HCT116 (cell line): ENCODE results near the gene UPF1. TPM values are rescaled to one million over a fixed set of nuclear protein-coding genes. Genes with fewer than 3 reads are reported as not detected.

Experiments used
- ATAC-seq: fragments of 200-7000 bp; cut with Tn5 transposase; 2 replicates; pipeline ENCODE4 v1.9.1; 2020; ENCODE audit warnings: mild to moderate bottlenecking, moderate library complexity
- BruUV-seq: library from RNA; stranded (reverse); fragments of 400-500 nt; replicated peaks from 2 replicates; lab custom pipeline; 2021; lab: Mats Ljungman, UMichigan
- CTCF ChIA-PET: fragments of 300-600 bp; sonication (Branson Sonifier 250); formaldehyde crosslinking; loops from one replicate; lab custom pipeline; 2021; ENCODE audit warnings: antibody characterized with exemption; lab: Charles Lee
- POLR2A ChIA-PET: fragments of 300-600, 350-600 bp; sonication (Branson Sonifier 250); formaldehyde crosslinking; loops from one replicate; lab custom pipeline; 2021; ENCODE audit warnings: antibody characterized with exemption; lab: Charles Lee
- RAD21 ChIA-PET, 2 experiments: fragments of 300-600 bp; sonication (Branson Sonifier 250); formaldehyde crosslinking; loops; one replicate each; lab custom pipeline; 2023; ENCODE audit warnings: low total read pairs in 2 of 2; ENCODE audit not compliant: uncharacterized antibody in 2 of 2, unreplicated experiment in 2 of 2, low non-redundant PET in 1 of 2; lab: Charles Lee
- DNase-seq: peaks from one replicate; pipeline ENCODE4 v3.0.0-alpha.2; 2010; ENCODE audit warnings: low read depth, low spot score
- H2AFZ ChIP-seq: fragments of 200-600 bp; shearing (Covaris generic), sonication (generic); 2 replicates; pipeline ENCODE4 v1.6.1; 2017; ENCODE audit warnings: low read depth, mixed run types, mixed read lengths, antibody characterized with exemption, low read length; ENCODE audit not compliant: poor library complexity, severe bottlenecking
- H3K27ac ChIP-seq: 2 replicates; pipeline ENCODE4 v1.5.1; 2012; ENCODE audit warnings: low read depth, low read length
- H3K27me3 ChIP-seq: fragments of 200-600 bp; sonication (generic); 2 replicates; pipeline ENCODE4 v1.6.1; 2016; ENCODE audit warnings: mixed run types, low read length, mixed read lengths; ENCODE audit not compliant: insufficient read depth
- H3K36me3 ChIP-seq, 2 experiments: fragments of 200-500 bp in 1 of 2; fragments of 200-600 bp in 1 of 2; sonication (Bioruptor generic) in 1 of 2; sonication (generic) in 1 of 2; 2 replicates each; pipeline versions ENCODE4 v1.5.1 to v1.6.1; 2014 to 2016; ENCODE audit warnings: low read length in 2 of 2, inconsistent platforms in 1 of 2, mixed read lengths in 1 of 2, mixed run types in 1 of 2; ENCODE audit not compliant: insufficient read depth in 2 of 2, control insufficient read depth in 1 of 2
- H3K4me1 ChIP-seq, 2 experiments: fragments of 200-600 bp in 1 of 2; sonication (generic) in 1 of 2; 2 replicates each; pipeline versions ENCODE4 v1.5.1 to v1.6.1; 2012 to 2017; ENCODE audit warnings: low read length in 2 of 2, inconsistent platforms in 1 of 2, mild to moderate bottlenecking in 1 of 2, mixed read lengths in 1 of 2, mixed run types in 1 of 2, moderate library complexity in 1 of 2; ENCODE audit not compliant: insufficient read depth in 2 of 2, control insufficient read depth in 1 of 2
- H3K4me2 ChIP-seq: fragments of 200-600 bp; sonication (generic); 2 replicates; pipeline ENCODE4 v1.6.1; 2017; ENCODE audit warnings: mixed run types, low read length, mixed read lengths
- H3K4me3 ChIP-seq, 2 experiments: fragments of 200-600 bp in 1 of 2; sonication (generic) in 1 of 2; replicated peaks in 1 of 2; 2 replicates each; pipeline ENCODE4 v1.5.1; 2011 to 2016; ENCODE audit warnings: low read length in 2 of 2, control low read depth in 1 of 2, low read depth in 1 of 2, mild to moderate bottlenecking in 1 of 2, mixed read lengths in 1 of 2, mixed run types in 1 of 2
- H3K79me2 ChIP-seq: fragments of 200-600 bp; sonication (generic); 2 replicates; pipeline ENCODE4 v1.6.1; 2017; ENCODE audit warnings: mild to moderate bottlenecking, mixed run types, low read length, moderate library complexity, mixed read lengths; ENCODE audit not compliant: insufficient read depth
- H3K9ac ChIP-seq: fragments of 200-600 bp; sonication (generic); 2 replicates; pipeline ENCODE4 v1.6.1; 2016; ENCODE audit warnings: low read length, mixed read lengths
- H3K9me2 ChIP-seq: fragments of 200-600 bp; sonication (generic), shearing (Covaris generic); 2 replicates; pipeline ENCODE4 v1.6.1; 2017; ENCODE audit warnings: mixed run types, mild to moderate bottlenecking, moderate library complexity; ENCODE audit not compliant: insufficient read depth
- H3K9me3 ChIP-seq, 2 experiments: fragments of 200-500 bp in 1 of 2; fragments of 200-600 bp in 1 of 2; sonication (Bioruptor generic) in 1 of 2; sonication (generic) in 1 of 2; 2 replicates each; pipeline ENCODE4 v1.6.1; 2014 to 2017; ENCODE audit warnings: low read length in 2 of 2, mixed read lengths in 2 of 2, inconsistent platforms in 1 of 2, low read depth in 1 of 2, mild to moderate bottlenecking in 1 of 2, mixed run types in 1 of 2, moderate library complexity in 1 of 2; ENCODE audit not compliant: control insufficient read depth in 1 of 2, insufficient read depth in 1 of 2
- H4K20me1 ChIP-seq: fragments of 200-600 bp; sonication (generic), shearing (Covaris generic); 2 replicates; pipeline ENCODE4 v1.6.1; 2017; ENCODE audit warnings: mixed run types, mild to moderate bottlenecking, moderate library complexity; ENCODE audit not compliant: insufficient read depth
- CBX3 ChIP-seq: IDR thresholded peaks from 2 replicates; pipeline ENCODE4 v1.6.1; 2012; ENCODE audit warnings: low read depth
- FOSL1 ChIP-seq: IDR thresholded peaks from 2 replicates; pipeline ENCODE4 v1.6.1; 2012; ENCODE audit warnings: low read depth
- JUND ChIP-seq: IDR thresholded peaks from 2 replicates; pipeline ENCODE4 v1.6.1; 2012
- intact Hi-C: fragments of 100-400 bp; cut with micrococcal nuclease; formaldehyde crosslinking; loops from 2 replicates; pipeline ENCODE4 v1.10.0; 2022
- total RNA-seq: library from RNA; stranded (reverse); gene quantifications from one replicate; pipeline ENCODE4 v1.2.1, GENCODE V29; 2021; ENCODE audit not compliant: unreplicated experiment
- TF ChIP-seq, protein P1 (sequence below): IDR thresholded peaks from 2 replicates; pipeline ENCODE4 v1.6.1; 2011; ENCODE audit warnings: mild to moderate bottlenecking, low read length, moderate library complexity; ENCODE audit not compliant: insufficient replicate concordance; ENCODE audit errors: extremely low read depth

The UPF1 gene
- total RNA-seq, 1 experiment from 2014 or later = 78.5 TPM

DNA sequence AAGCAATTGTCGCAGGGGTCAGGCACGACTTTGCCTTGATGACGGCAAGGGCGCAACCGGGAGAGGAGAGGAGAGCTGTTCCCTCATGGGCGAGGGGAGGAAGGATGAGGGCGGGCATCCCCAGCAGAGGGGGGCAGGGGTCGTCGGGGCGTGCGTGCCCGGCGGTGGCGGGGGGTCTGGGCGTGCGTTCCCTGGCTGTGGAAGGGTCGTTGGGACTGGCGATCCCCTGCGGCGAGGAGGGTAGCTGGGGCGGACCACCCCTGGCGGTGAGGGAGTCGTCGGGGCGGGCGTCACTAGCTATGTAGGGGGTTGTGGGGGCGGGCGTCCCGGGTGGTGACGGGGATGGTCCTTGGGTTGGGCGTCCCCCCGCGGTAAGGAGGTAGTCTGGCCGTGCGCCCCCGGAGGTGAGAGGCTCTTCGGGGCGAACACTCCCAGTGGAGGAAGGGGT is 42.3 kb upstream of the UPF1 start:
- TF ChIP-seq JUND (no peak), CBX3 (no peak)
- TF ChIP-seq, protein P1, sequence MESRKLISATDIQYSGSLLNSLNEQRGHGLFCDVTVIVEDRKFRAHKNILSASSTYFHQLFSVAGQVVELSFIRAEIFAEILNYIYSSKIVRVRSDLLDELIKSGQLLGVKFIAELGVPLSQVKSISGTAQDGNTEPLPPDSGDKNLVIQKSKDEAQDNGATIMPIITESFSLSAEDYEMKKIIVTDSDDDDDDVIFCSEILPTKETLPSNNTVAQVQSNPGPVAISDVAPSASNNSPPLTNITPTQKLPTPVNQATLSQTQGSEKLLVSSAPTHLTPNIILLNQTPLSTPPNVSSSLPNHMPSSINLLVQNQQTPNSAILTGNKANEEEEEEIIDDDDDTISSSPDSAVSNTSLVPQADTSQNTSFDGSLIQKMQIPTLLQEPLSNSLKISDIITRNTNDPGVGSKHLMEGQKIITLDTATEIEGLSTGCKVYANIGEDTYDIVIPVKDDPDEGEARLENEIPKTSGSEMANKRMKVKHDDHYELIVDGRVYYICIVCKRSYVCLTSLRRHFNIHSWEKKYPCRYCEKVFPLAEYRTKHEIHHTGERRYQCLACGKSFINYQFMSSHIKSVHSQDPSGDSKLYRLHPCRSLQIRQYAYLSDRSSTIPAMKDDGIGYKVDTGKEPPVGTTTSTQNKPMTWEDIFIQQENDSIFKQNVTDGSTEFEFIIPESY = no peak
- Histone ChIP-seq H3K4me1 (peaks cover 4 to 9% of the 10 kb centered on the region in 2 experiments; a peak in 3 of 4 replicates), H3K9me3 (no peaks in the 10 kb centered on the region), H3K9me2 (no peaks in the 10 kb centered on the region), H3K9ac (no peak overlapping the region), H3K27me3 (no peaks in the 10 kb centered on the region), H3K79me2 (no peaks in the 10 kb centered on the region), H2AFZ (no peak overlapping the region), H3K36me3 (no peaks in the 10 kb centered on the region), H3K4me3 (no peak overlapping the region), H3K27ac (no peak overlapping the region), H4K20me1 (no peaks in the 10 kb centered on the region), H3K4me2 (no peak overlapping the region)
- no TSS peak for BruUV-seq
- no peak for ATAC-seq
- intact Hi-C loops = no loop called here
- no peak for DNase-seq
- CTCF ChIA-PET = no interaction called here
- POLR2A ChIA-PET = no interaction called here
- RAD21 ChIA-PET = no interaction called here

DNA sequence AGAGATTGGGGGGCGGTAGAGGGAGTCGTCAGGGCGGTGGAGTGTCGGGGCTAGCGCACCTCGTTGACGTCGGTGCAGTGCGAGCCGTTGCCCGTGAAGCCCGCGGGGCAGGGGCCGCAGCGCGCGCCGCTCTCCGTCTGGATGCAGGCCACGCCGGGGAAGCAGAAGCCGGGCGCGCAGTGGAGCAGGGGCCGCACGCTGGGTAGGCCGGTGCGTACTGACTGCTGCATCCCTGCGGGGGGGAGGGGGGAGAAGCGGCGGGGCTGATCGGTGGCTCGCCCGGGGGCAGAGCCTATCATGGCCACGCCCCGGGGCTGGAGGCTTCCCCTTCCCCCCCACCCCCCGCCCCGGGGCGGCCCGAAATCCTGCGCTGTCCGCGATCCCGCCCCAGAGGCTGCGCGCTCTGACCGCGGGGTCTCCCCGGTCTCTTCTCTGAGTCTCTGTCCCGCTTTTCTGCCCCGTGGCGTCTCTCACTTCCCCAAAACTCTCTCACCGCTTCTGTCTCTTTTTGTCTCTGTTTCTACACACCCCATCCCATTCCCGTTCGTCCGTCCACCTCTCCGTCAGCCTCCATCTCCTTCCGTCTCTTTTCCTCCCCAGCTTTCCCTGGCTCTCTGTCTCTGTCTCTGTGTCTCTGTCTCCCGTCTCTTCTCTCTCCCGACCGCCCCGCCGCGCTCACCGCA is 41.7 kb upstream of the UPF1 start:
- Histone ChIP-seq H3K4me3 (no peak overlapping the region), H3K36me3 (no peaks in the 10 kb centered on the region), H3K9ac (no peak overlapping the region), H3K9me2 (no peaks in the 10 kb centered on the region)
- DNase-seq = no peak
- ATAC-seq = no peak
- TF ChIP-seq FOSL1 = no peak
- TF ChIP-seq, protein P1 = no peak
- TF ChIP-seq, all 23 proteins: peak for 0
- Histone ChIP-seq H4K20me1 (no peaks in the 10 kb centered on the region), H3K4me1 (peaks cover 4 to 6% of the 10 kb centered on the region in 2 experiments; a peak in 3 of 4 replicates), H3K4me2 (no peak overlapping the region), H3K27me3 (no peaks in the 10 kb centered on the region), H3K79me2 (no peaks in the 10 kb centered on the region), H3K9me3 (no peaks in the 10 kb centered on the region), H3K27ac (no peak overlapping the region), H2AFZ (no peak overlapping the region)
- ChIA-PET POLR2A (no interaction called here), RAD21 (no interaction called here), CTCF (no interaction called here)
- BruUV-seq = no TSS peak
- intact Hi-C loops = no loop called here
